ENCODE results near the gene PCMT1. TPM values are rescaled to one million over a fixed set of nuclear protein-coding genes. Genes with fewer than 3 reads are reported as not detected.

PCMT1 gene
- total RNA-seq, 1 experiment from 2014 or later: 90.7 TPM

DNA sequence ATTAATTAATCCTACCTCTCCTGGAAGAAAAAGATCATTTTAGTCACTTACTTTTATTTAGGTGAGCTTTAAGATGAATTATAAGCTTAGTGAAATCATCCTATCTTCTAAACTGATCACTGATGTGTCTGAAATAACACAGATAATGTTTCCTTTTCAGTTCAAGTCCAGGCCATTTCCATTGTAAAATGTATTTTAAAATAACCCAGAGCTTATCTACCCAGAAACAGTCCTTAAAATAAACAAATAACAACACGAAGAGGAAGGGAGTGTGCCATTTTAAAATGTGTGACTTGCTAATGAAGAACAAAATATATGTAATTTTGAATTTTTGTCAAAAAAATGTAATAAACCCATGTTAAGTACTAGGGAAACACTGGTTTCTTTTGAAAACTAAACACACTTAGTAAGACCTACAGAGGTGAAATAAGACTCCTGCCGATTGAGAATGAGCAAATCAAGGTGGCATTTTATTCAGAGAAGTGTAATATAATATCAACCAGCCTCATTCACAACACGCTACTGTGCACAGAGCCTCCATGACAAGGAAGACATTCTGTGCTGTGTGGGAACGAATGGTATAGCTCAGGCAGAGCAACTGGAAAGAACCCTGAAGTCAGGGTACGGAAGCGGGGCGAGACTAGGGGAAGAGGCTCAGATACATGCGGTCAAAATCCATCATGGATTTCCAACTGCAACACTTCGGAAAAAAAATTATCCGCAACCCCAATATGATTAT is 106.9 kb downstream of the PCMT1 start:
- Mint-ChIP-seq H3K27ac (no peak overlapping the region; the same call in 1 of the 2 replicates), H3K4me1 (peaks cover 49% of the 10 kb centered on the region), H3K9me3 (no peaks in the 10 kb centered on the region), H3K4me3 (no peak overlapping the region), H3K36me3 (no peaks in the 10 kb centered on the region), H3K27me3 (ENCODE audit: low read depth) (no peaks in the 10 kb centered on the region)
- CTCF ChIA-PET: interaction anchor here (1.6 kb wide), 1 partner anchor 16 kb away, joined by 3 read pairs; no protein-coding TSS in a partner anchor
- DNase-seq (ENCODE audit: low spot score): no peak
- TF ChIP-seq, protein P1, sequence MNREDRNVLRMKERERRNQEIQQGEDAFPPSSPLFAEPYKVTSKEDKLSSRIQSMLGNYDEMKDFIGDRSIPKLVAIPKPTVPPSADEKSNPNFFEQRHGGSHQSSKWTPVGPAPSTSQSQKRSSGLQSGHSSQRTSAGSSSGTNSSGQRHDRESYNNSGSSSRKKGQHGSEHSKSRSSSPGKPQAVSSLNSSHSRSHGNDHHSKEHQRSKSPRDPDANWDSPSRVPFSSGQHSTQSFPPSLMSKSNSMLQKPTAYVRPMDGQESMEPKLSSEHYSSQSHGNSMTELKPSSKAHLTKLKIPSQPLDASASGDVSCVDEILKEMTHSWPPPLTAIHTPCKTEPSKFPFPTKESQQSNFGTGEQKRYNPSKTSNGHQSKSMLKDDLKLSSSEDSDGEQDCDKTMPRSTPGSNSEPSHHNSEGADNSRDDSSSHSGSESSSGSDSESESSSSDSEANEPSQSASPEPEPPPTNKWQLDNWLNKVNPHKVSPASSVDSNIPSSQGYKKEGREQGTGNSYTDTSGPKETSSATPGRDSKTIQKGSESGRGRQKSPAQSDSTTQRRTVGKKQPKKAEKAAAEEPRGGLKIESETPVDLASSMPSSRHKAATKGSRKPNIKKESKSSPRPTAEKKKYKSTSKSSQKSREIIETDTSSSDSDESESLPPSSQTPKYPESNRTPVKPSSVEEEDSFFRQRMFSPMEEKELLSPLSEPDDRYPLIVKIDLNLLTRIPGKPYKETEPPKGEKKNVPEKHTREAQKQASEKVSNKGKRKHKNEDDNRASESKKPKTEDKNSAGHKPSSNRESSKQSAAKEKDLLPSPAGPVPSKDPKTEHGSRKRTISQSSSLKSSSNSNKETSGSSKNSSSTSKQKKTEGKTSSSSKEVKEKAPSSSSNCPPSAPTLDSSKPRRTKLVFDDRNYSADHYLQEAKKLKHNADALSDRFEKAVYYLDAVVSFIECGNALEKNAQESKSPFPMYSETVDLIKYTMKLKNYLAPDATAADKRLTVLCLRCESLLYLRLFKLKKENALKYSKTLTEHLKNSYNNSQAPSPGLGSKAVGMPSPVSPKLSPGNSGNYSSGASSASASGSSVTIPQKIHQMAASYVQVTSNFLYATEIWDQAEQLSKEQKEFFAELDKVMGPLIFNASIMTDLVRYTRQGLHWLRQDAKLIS (CRISPR knock-in tag; IDR thresholded peaks at IDR 0.05; ENCODE audit: borderline replicate concordance): no peak
- TF ChIP-seq, protein P2, sequence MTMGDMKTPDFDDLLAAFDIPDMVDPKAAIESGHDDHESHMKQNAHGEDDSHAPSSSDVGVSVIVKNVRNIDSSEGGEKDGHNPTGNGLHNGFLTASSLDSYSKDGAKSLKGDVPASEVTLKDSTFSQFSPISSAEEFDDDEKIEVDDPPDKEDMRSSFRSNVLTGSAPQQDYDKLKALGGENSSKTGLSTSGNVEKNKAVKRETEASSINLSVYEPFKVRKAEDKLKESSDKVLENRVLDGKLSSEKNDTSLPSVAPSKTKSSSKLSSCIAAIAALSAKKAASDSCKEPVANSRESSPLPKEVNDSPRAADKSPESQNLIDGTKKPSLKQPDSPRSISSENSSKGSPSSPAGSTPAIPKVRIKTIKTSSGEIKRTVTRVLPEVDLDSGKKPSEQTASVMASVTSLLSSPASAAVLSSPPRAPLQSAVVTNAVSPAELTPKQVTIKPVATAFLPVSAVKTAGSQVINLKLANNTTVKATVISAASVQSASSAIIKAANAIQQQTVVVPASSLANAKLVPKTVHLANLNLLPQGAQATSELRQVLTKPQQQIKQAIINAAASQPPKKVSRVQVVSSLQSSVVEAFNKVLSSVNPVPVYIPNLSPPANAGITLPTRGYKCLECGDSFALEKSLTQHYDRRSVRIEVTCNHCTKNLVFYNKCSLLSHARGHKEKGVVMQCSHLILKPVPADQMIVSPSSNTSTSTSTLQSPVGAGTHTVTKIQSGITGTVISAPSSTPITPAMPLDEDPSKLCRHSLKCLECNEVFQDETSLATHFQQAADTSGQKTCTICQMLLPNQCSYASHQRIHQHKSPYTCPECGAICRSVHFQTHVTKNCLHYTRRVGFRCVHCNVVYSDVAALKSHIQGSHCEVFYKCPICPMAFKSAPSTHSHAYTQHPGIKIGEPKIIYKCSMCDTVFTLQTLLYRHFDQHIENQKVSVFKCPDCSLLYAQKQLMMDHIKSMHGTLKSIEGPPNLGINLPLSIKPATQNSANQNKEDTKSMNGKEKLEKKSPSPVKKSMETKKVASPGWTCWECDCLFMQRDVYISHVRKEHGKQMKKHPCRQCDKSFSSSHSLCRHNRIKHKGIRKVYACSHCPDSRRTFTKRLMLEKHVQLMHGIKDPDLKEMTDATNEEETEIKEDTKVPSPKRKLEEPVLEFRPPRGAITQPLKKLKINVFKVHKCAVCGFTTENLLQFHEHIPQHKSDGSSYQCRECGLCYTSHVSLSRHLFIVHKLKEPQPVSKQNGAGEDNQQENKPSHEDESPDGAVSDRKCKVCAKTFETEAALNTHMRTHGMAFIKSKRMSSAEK (CRISPR knock-in tag; IDR thresholded peaks at IDR 0.05; ENCODE audit: borderline replicate concordance): no peak
- TF ChIP-seq, protein P3, sequence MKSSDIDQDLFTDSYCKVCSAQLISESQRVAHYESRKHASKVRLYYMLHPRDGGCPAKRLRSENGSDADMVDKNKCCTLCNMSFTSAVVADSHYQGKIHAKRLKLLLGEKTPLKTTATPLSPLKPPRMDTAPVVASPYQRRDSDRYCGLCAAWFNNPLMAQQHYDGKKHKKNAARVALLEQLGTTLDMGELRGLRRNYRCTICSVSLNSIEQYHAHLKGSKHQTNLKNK (CRISPR knock-in tag; IDR thresholded peaks at IDR 0.05): no peak
- TF ChIP-seq, protein P4, sequence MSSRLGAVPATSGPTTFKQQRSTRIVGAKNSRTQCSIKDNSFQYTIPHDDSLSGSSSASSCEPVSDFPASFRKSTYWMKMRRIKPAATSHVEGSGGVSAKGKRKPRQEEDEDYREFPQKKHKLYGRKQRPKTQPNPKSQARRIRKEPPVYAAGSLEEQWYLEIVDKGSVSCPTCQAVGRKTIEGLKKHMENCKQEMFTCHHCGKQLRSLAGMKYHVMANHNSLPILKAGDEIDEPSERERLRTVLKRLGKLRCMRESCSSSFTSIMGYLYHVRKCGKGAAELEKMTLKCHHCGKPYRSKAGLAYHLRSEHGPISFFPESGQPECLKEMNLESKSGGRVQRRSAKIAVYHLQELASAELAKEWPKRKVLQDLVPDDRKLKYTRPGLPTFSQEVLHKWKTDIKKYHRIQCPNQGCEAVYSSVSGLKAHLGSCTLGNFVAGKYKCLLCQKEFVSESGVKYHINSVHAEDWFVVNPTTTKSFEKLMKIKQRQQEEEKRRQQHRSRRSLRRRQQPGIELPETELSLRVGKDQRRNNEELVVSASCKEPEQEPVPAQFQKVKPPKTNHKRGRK (CRISPR knock-in tag; IDR thresholded peaks at IDR 0.05; ENCODE audit: borderline replicate concordance): no peak
- TF ChIP-seq, protein P5, sequence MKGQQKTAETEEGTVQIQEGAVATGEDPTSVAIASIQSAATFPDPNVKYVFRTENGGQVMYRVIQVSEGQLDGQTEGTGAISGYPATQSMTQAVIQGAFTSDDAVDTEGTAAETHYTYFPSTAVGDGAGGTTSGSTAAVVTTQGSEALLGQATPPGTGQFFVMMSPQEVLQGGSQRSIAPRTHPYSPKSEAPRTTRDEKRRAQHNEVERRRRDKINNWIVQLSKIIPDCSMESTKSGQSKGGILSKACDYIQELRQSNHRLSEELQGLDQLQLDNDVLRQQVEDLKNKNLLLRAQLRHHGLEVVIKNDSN (CRISPR knock-in tag; IDR thresholded peaks at IDR 0.05): no peak
- TF ChIP-seq, protein P6, sequence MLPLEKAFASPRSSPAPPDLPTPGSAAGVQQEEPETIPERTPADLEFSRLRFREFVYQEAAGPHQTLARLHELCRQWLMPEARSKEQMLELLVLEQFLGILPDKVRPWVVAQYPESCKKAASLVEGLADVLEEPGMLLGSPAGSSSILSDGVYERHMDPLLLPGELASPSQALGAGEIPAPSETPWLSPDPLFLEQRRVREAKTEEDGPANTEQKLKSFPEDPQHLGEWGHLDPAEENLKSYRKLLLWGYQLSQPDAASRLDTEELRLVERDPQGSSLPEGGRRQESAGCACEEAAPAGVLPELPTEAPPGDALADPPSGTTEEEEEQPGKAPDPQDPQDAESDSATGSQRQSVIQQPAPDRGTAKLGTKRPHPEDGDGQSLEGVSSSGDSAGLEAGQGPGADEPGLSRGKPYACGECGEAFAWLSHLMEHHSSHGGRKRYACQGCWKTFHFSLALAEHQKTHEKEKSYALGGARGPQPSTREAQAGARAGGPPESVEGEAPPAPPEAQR (CRISPR knock-in tag; IDR thresholded peaks at IDR 0.05): no peak
- TF ChIP-seq HMGA2 (CRISPR knock-in tag; IDR thresholded peaks at IDR 0.05): no peak
- TF ChIP-seq FOXK1 (CRISPR knock-in tag; IDR thresholded peaks at IDR 0.05): no peak
- TF ChIP-seq, protein P7, sequence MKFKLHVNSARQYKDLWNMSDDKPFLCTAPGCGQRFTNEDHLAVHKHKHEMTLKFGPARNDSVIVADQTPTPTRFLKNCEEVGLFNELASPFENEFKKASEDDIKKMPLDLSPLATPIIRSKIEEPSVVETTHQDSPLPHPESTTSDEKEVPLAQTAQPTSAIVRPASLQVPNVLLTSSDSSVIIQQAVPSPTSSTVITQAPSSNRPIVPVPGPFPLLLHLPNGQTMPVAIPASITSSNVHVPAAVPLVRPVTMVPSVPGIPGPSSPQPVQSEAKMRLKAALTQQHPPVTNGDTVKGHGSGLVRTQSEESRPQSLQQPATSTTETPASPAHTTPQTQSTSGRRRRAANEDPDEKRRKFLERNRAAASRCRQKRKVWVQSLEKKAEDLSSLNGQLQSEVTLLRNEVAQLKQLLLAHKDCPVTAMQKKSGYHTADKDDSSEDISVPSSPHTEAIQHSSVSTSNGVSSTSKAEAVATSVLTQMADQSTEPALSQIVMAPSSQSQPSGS (CRISPR knock-in tag; IDR thresholded peaks at IDR 0.05; ENCODE audit: borderline replicate concordance, low read depth): no peak
- TF ChIP-seq JAZF1 (CRISPR knock-in tag; IDR thresholded peaks at IDR 0.05): no peak
- no peak for TF ChIP-seq ZNF219 (CRISPR knock-in tag; IDR thresholded peaks at IDR 0.05; ENCODE audit: borderline replicate concordance)
- TF ChIP-seq NFATC4 (CRISPR knock-in tag; IDR thresholded peaks at IDR 0.05): no peak
- TF ChIP-seq NR1H2 (CRISPR knock-in tag; IDR thresholded peaks at IDR 0.05): no peak
- POLR2A ChIA-PET: no interaction called here
- no peak for ATAC-seq

Data from WTC11 (cell line).